ENCODE measurements around the gene ZNF792. TPM values are rescaled to one million over a fixed set of nuclear protein-coding genes. Genes with fewer than 3 reads are reported as not detected.

Gene ZNF792
- total RNA-seq, 1 donor from 2014 or later, result 3.2 TPM

GRCh38 chr19:34959021-34959420, 5.0 kb downstream of the ZNF792 start:
- no peak for DNase-seq (ENCODE audit: low spot score)
- Mint-ChIP-seq H3K4me3 (ENCODE audit: unreplicated experiment) (no peak overlapping the region), H3K9me3 (ENCODE audit: low read depth) (peaks cover 49% of the 10 kb centered on the region), H3K4me1 (ENCODE audit: low read depth) (peaks cover 17% of the 10 kb centered on the region), H3K36me3 (ENCODE audit: low read depth) (peaks cover 59% of the 10 kb centered on the region), H3K27ac (ENCODE audit: unreplicated experiment) (no peak overlapping the region), H3K27me3 (ENCODE audit: low read depth) (no peaks in the 10 kb centered on the region)
- TF ChIP-seq CTCF (IDR thresholded peaks at IDR 0.05), result no peak

GRCh38 chr19:34957830-34958751, 5.9 kb downstream of the ZNF792 start:
- H3K4me3 Mint-ChIP-seq (ENCODE audit: unreplicated experiment), result no peak overlapping the region
- no peak overlapping the region for H3K27ac Mint-ChIP-seq (ENCODE audit: unreplicated experiment)
- H3K27me3 Mint-ChIP-seq (ENCODE audit: low read depth), result no peaks in the 10 kb centered on the region
- H3K36me3 Mint-ChIP-seq (ENCODE audit: low read depth), result peaks cover 66% of the 10 kb centered on the region
- TF ChIP-seq CTCF (IDR thresholded peaks at IDR 0.05), result no peak
- DNase-seq (ENCODE audit: low spot score), result no peak
- peaks cover 14% of the 10 kb centered on the region for H3K4me1 Mint-ChIP-seq (ENCODE audit: low read depth)
- peaks cover 59% of the 10 kb centered on the region for H3K9me3 Mint-ChIP-seq (ENCODE audit: low read depth)

GRCh38 chr19:34953092-34953491, 10.9 kb downstream of the ZNF792 start:
- no peak for TF ChIP-seq CTCF (IDR thresholded peaks at IDR 0.05)
- peaks cover 59% of the 10 kb centered on the region for H3K36me3 Mint-ChIP-seq (ENCODE audit: low read depth)
- H3K4me3 Mint-ChIP-seq (ENCODE audit: unreplicated experiment), result no peak overlapping the region
- H3K27ac Mint-ChIP-seq (ENCODE audit: unreplicated experiment), result no peak overlapping the region
- DNase-seq (ENCODE audit: low spot score), result no peak
- H3K27me3 Mint-ChIP-seq (ENCODE audit: low read depth), result no peaks in the 10 kb centered on the region
- H3K4me1 Mint-ChIP-seq (ENCODE audit: low read depth), result no peaks in the 10 kb centered on the region
- peaks cover 63% of the 10 kb centered on the region for H3K9me3 Mint-ChIP-seq (ENCODE audit: low read depth)

- Mint-ChIP-seq H3K4me3 (ENCODE audit: unreplicated experiment) (no peak overlapping the region), H3K27ac (ENCODE audit: unreplicated experiment) (no peak overlapping the region), H3K27me3 (ENCODE audit: low read depth) (no peaks in the 10 kb centered on the region), H3K4me1 (ENCODE audit: low read depth) (no peaks in the 10 kb centered on the region), H3K36me3 (ENCODE audit: low read depth) (peaks cover 54% of the 10 kb centered on the region), H3K9me3 (ENCODE audit: low read depth) (peaks cover 59% of the 10 kb centered on the region)
- no peak for DNase-seq (ENCODE audit: low spot score)
- no peak for TF ChIP-seq CTCF (IDR thresholded peaks at IDR 0.05)
Observed at GRCh38 chr19:34943861-34944573, 20.0 kb downstream of the ZNF792 start.

- H3K27ac Mint-ChIP-seq (ENCODE audit: unreplicated experiment), result no peak overlapping the region
- H3K27me3 Mint-ChIP-seq (ENCODE audit: low read depth), result no peaks in the 10 kb centered on the region
- no peak overlapping the region for H3K4me3 Mint-ChIP-seq (ENCODE audit: unreplicated experiment)
- H3K9me3 Mint-ChIP-seq (ENCODE audit: low read depth), result peaks cover 37% of the 10 kb centered on the region
- no peak for TF ChIP-seq CTCF (IDR thresholded peaks at IDR 0.05)
- no peak for DNase-seq (ENCODE audit: low spot score)
- peaks cover 48% of the 10 kb centered on the region for H3K36me3 Mint-ChIP-seq (ENCODE audit: low read depth)
- H3K4me1 Mint-ChIP-seq (ENCODE audit: low read depth), result no peaks in the 10 kb centered on the region
Observed at GRCh38 chr19:34938886-34939285, 25.1 kb downstream of the ZNF792 start.

Data from chondrocyte (in vitro differentiated cells).